Ascending aorta (tissue), 2 donors: ENCODE data around the gene MYO3B. TPM values are rescaled to one million over a fixed set of nuclear protein-coding genes. Genes with fewer than 3 reads are reported as not detected.

Experiments
- DNase-seq, 2 donors: peaks; one replicate each; pipeline ENCODE4 v3.0.0-alpha.2; 2019; ENCODE audit warnings: low spot score in 2 of 2
- H3K27ac ChIP-seq, 2 donors: fragments of 200-600 bp; sonication (generic); one replicate each; pipeline ENCODE4 v1.5.1; 2016 to 2017; ENCODE audit warnings: mild to moderate bottlenecking in 1 of 2
- H3K27me3 ChIP-seq: fragments of 200-600 bp; sonication (generic); one replicate; pipeline ENCODE4 v1.5.1; 2017
- H3K36me3 ChIP-seq, 2 donors: fragments of 200-600 bp; sonication (generic); one replicate each; pipeline ENCODE4 v1.5.1; 2016
- H3K4me1 ChIP-seq, 2 donors: fragments of 200-600 bp; sonication (generic); one replicate each; pipeline ENCODE4 v1.5.1; 2016 to 2017; ENCODE audit warnings: mild to moderate bottlenecking in 1 of 2
- H3K4me3 ChIP-seq, 2 donors: fragments of 200-600 bp; sonication (generic); one replicate each; pipeline ENCODE4 v1.5.1; 2016 to 2017; ENCODE audit warnings: mild to moderate bottlenecking in 1 of 2
- H3K9me3 ChIP-seq, 2 donors: fragments of 200-600 bp; sonication (generic); one replicate each; pipeline ENCODE4 v1.5.1; 2016
- intact Hi-C: fragments of 100-400 bp; cut with DNase I; formaldehyde crosslinking; loops from one replicate; pipeline ENCODE4 v1.15.1; 2023
- total RNA-seq: library from RNA; depleted of rRNA; stranded (reverse); fragments of >200 nt; gene quantifications from one replicate; pipeline ENCODE4 v1.1.0, GENCODE V29; 2016
- TF ChIP-seq, protein P1 (sequence below), 3 experiments: fragments of 200-600 bp in 2 of 3; fragments of 450-650 bp in 1 of 3; sonication (generic) in 2 of 3; IDR thresholded peaks; one replicate each; pipeline ENCODE4 v1.5.1; 2016 to 2019; ENCODE audit warnings: antibody characterized with exemption in 3 of 3, mild to moderate bottlenecking in 1 of 3, moderate library complexity in 1 of 3

MYO3B gene
- total RNA-seq, 1 donor from 2014 or later = not detected

DNA sequence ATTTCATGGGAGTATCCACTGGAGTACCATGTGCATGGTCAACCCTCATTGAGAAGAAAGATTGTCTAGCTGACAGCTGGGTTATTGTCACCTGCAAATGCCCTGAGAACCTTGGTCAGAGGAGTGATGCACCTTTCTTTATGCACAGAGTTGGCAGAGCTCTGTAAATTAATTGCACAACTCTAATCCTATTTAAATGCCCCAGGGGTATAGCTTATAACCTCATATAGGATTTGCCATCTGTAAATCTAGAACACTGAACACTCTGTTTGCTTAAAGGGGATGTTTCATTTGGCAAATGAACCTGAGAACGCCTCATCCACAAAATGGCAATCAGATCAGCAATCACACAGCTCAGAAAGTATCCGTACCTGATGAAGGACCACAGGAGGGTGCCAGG, 465.4 kb downstream of the MYO3B start:
- TF ChIP-seq, protein P1, sequence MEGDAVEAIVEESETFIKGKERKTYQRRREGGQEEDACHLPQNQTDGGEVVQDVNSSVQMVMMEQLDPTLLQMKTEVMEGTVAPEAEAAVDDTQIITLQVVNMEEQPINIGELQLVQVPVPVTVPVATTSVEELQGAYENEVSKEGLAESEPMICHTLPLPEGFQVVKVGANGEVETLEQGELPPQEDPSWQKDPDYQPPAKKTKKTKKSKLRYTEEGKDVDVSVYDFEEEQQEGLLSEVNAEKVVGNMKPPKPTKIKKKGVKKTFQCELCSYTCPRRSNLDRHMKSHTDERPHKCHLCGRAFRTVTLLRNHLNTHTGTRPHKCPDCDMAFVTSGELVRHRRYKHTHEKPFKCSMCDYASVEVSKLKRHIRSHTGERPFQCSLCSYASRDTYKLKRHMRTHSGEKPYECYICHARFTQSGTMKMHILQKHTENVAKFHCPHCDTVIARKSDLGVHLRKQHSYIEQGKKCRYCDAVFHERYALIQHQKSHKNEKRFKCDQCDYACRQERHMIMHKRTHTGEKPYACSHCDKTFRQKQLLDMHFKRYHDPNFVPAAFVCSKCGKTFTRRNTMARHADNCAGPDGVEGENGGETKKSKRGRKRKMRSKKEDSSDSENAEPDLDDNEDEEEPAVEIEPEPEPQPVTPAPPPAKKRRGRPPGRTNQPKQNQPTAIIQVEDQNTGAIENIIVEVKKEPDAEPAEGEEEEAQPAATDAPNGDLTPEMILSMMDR (IDR thresholded peaks at IDR 0.05) = no peak
- H3K27ac ChIP-seq = no peak overlapping the region
- no peak overlapping the region for H3K4me3 ChIP-seq
- H3K36me3 ChIP-seq = no peaks in the 10 kb centered on the region
- H3K9me3 ChIP-seq = no peaks in the 10 kb centered on the region
- no peaks in the 10 kb centered on the region for H3K27me3 ChIP-seq
- intact Hi-C loops = no loop called here
- DNase-seq = no peak
- H3K4me1 ChIP-seq = no peaks in the 10 kb centered on the region

DNA sequence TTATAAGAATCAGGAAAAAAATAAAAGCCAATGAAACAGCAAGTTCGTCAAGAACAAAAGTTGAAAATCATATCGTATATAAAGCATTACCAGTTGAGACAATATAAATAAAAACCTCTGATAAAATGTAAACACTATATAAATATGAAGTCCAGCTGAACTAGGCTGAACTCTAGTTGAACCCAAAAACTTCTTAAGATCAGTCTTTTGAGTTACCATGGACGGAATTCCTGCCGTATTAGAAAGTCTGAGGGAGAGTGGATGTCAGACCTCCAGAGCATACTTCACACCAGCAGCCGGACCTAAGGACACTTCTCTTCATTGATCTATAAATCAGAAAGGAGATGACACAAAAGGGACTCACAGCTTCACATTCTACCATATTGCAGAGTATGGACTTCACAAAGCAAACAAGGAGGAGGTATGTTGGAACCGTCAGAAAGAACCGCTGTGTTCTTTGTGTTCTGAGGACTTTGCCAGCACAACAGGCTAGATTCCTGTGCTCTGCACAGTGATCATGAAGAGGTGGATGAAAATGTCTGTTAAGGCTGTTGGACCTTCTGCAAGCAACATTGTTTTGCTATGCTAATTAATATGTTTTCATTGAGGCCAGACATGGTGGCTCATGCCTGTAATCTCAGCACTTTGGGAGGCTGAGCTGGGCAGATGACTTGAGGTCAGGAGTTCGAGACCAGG, 469.9 kb downstream of the MYO3B start:
- intact Hi-C loops = no loop called here
- Histone ChIP-seq H3K4me1 (no peaks in the 10 kb centered on the region), H3K9me3 (no peaks in the 10 kb centered on the region), H3K36me3 (no peaks in the 10 kb centered on the region), H3K4me3 (no peak overlapping the region), H3K27ac (no peak overlapping the region), H3K27me3 (no peaks in the 10 kb centered on the region)
- no peak for DNase-seq
- TF ChIP-seq, protein P1 (IDR thresholded peaks at IDR 0.05) = no peak

- no peak overlapping the region for H3K27ac ChIP-seq
- no peaks in the 10 kb centered on the region for H3K27me3 ChIP-seq
- intact Hi-C loops = no loop called here
- H3K36me3 ChIP-seq = no peaks in the 10 kb centered on the region
- H3K4me3 ChIP-seq = no peak overlapping the region
- TF ChIP-seq, protein P1 (IDR thresholded peaks at IDR 0.05) = no peak
- DNase-seq = no peak
- H3K9me3 ChIP-seq = no peaks in the 10 kb centered on the region
- no peaks in the 10 kb centered on the region for H3K4me1 ChIP-seq
These were observed 473.8 kb downstream of the MYO3B start for GRCh38 chr2:170651624-170652325.

DNA sequence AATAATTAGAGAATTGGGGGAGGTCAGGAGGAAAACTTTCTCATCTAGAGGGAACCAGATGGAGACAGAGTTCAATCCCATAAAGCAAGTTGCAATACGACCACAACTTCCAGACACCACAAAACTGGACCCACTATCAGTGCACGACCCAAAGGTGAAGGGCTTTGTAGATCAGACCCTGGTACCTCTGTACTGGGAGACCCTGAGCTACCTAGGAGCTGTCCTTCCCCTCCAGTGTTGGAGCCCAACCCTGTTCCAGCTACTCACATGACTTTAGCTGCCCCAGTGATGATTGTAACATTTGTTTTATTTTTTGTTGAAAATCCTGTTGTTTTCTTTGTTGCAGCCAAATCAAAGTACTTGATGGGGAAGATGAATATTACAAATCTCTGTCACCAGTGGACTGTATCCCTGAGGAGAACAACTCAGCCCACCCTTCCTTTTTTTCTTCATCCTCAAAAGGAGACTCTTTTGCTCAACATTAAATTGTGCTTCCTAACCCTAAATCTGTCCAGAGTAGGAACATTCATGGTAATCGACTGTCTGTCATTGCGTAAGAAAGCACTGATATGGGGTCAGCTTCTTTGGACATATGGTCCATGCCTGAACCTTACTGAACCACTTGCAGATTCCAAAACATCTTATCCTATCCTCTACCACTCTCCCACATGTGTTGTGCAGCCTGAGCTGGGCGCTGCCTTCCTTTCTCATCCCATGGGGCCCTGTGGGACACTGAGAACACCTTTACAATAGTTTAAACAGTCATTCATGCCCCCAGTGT, 474.9 kb downstream of the MYO3B start:
- Histone ChIP-seq H3K27me3 (no peaks in the 10 kb centered on the region), H3K4me1 (no peaks in the 10 kb centered on the region), H3K36me3 (no peaks in the 10 kb centered on the region), H3K9me3 (no peaks in the 10 kb centered on the region), H3K27ac (no peak overlapping the region), H3K4me3 (no peak overlapping the region)
- TF ChIP-seq, protein P1 (IDR thresholded peaks at IDR 0.05) = no peak
- intact Hi-C loops = no loop called here
- no peak for DNase-seq

GRCh38 chr2:170656669-170657068, 478.7 kb downstream of the MYO3B start:
- Histone ChIP-seq H3K4me3 (no peak overlapping the region), H3K27ac (no peak overlapping the region), H3K27me3 (no peaks in the 10 kb centered on the region), H3K36me3 (no peaks in the 10 kb centered on the region), H3K9me3 (no peaks in the 10 kb centered on the region), H3K4me1 (no peaks in the 10 kb centered on the region)
- TF ChIP-seq, protein P1 (IDR thresholded peaks at IDR 0.05) = no peak
- no peak for DNase-seq
- intact Hi-C loops = no loop called here
